Muscle layer of colon (tissue), 2 donors: ENCODE measurements around the gene AHR.
A peak's percentile ranks its signal among the peaks of the same experiment; 100 is the strongest.

Experiments
- H3K27ac ChIP-seq: one replicate; pipeline ENCODE4 v1.7.0; 2013; ENCODE audit warnings: low read depth, mild to moderate bottlenecking, low read length, moderate library complexity
- H3K27me3 ChIP-seq, 2 donors: one replicate each; pipeline ENCODE4 v1.7.0; 2013; ENCODE audit warnings: low read length in 2 of 2, mild to moderate bottlenecking in 2 of 2; ENCODE audit not compliant: insufficient read depth in 2 of 2, control insufficient read depth in 1 of 2
- H3K36me3 ChIP-seq: one replicate; pipeline ENCODE4 v1.7.0; 2013; ENCODE audit warnings: mild to moderate bottlenecking, low read length; ENCODE audit not compliant: insufficient read depth
- H3K4me1 ChIP-seq: one replicate; pipeline ENCODE4 v1.7.0; 2013; ENCODE audit warnings: mild to moderate bottlenecking, low read length; ENCODE audit not compliant: insufficient read depth
- H3K4me3 ChIP-seq, 2 donors: one replicate each; pipeline ENCODE4 v1.7.0; 2013; ENCODE audit warnings: low read length in 2 of 2, low read depth in 1 of 2, mild to moderate bottlenecking in 1 of 2, moderate library complexity in 1 of 2
- H3K9ac ChIP-seq: one replicate; pipeline ENCODE4 v1.7.0; 2013; ENCODE audit warnings: low read length
- H3K9me3 ChIP-seq: one replicate; pipeline ENCODE4 v1.7.0; 2013; ENCODE audit warnings: mild to moderate bottlenecking, low read length
- donor health status: abdominal sarcoma.
- donor health status: Adenocarcinoma of cecum.

The AHR gene

DNA sequence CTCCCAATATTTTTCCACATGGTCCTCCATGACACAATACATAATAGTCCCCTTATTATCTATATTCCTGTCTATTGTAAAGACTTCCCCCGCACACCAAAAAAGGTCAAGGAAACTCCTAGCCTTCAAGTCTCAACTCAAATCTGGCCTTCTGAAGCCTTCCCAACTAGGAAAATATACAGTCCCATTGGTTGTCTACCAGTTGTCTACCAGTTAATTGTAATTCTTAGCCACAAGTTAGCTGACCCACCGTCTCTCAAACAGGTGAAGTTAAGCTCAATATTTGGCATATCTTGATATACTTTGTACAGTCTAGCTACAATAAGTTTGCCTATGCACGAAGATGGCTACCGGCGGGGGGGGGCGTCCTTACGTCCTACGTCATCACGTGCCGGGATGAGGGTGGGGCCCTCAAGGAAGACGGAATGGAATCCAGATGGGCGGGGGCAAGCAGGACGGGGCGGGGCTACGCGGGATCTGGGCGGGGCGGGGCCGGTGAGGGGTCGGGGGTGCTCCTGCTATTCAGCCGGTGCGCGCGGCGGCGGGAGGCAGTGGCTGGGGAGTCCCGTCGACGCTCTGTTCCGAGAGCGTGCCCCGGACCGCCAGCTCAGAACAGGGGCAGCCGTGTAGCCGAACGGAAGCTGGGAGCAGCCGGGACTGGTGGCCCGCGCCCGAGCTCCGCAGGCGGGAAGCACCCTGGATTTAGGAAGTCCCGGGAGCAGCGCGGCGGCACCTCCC is at the start of gene AHR:
Gene AHR (plus strand): TSS at position 551 of the 738 bp plus-strand sequence. CDS start 613 bp downstream, outside the sequence.
- Histone ChIP-seq H3K9me3 (no peaks in the 10 kb centered on the region), H3K9ac (peak within 1 kb of the TSS; percentile 55), H3K36me3 (no peaks in the 10 kb centered on the region), H3K27me3 (no peaks in the 10 kb centered on the region), H3K27ac (peak within 1 kb of the TSS; percentile 92), H3K4me3 (peak within 1 kb of the TSS; percentile 69 to 98), H3K4me1 (no peaks in the 10 kb centered on the region)

- Histone ChIP-seq H3K9me3 (no peaks in the 10 kb centered on the region), H3K36me3 (no peaks in the 10 kb centered on the region), H3K4me3 (no peak overlapping the region), H3K27me3 (no peaks in the 10 kb centered on the region), H3K9ac (no peak overlapping the region), H3K4me1 (no peaks in the 10 kb centered on the region), H3K27ac (no peak overlapping the region)
These were observed 44.6 kb upstream of the AHR start for GRCh38 chr7:17253885-17254284.

DNA sequence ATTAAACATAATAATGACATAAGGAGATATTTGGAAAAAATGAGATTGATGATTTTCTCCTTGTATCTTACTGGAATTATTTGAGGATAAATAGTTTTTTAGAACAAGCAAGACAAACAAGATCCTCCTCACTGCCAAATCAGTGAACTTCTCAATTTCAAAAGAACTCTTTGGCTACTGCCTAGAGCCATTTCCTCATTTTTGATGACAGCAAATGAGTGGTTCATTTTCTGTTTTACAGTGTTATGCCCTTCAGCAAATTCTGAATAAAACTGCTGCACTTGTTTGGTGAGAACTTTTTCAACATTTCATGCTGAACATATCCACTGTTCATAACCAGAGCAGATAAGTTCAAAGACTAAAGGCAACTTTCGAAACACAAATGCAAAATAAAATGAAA is 42.5 kb upstream of the AHR start:
- H3K9ac ChIP-seq: no peak overlapping the region
- H3K27ac ChIP-seq: no peak overlapping the region
- H3K9me3 ChIP-seq: no peaks in the 10 kb centered on the region
- no peaks in the 10 kb centered on the region for H3K4me1 ChIP-seq
- H3K4me3 ChIP-seq: no peak overlapping the region
- H3K27me3 ChIP-seq: no peaks in the 10 kb centered on the region
- no peaks in the 10 kb centered on the region for H3K36me3 ChIP-seq

DNA sequence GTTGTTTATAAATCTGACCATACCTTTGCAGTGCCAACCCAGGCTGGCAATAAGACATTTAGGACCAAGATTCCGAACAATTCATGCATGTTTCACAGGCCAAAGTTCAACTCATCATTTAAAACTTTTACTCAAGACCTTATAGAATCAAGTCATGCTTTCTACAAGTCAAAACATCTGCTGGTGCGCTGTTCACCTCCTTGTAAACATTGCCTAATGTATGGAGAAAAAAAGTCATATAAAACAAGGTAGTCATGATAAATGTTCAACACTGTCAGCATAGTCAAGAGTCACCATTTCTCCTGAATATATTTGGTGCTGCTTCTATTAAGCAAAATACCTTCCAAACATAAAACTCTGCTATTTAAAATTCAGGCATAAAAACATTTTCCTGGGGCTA is 42.1 kb upstream of the AHR start:
- H3K9ac ChIP-seq: no peak overlapping the region
- no peak overlapping the region for H3K4me3 ChIP-seq
- H3K9me3 ChIP-seq: no peaks in the 10 kb centered on the region
- no peaks in the 10 kb centered on the region for H3K4me1 ChIP-seq
- no peak overlapping the region for H3K27ac ChIP-seq
- H3K27me3 ChIP-seq: no peaks in the 10 kb centered on the region
- no peaks in the 10 kb centered on the region for H3K36me3 ChIP-seq

DNA sequence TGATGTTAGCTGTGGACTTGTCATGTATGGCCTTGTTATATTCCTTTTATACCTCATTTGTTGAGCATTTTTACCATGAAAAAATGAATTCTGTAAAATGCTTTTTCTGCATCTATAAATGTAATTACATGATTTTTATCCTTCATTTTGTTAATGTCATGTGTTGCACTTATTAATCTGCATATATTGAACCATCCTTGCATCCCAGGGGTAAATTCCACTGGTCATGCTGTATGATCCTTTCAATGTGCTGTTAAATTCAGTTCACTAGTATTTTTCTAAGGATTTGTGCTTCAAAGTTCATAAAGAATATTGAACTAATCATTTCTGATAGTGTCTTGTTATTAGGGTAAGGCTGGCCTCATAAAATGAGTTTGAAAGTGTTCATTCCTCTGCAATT is 31.9 kb upstream of the AHR start:
- H3K9ac ChIP-seq: no peak overlapping the region
- H3K4me3 ChIP-seq: no peak overlapping the region
- H3K27me3 ChIP-seq: no peaks in the 10 kb centered on the region
- H3K36me3 ChIP-seq: no peaks in the 10 kb centered on the region
- H3K9me3 ChIP-seq: peaks cover 11% of the 10 kb centered on the region
- no peaks in the 10 kb centered on the region for H3K4me1 ChIP-seq
- H3K27ac ChIP-seq: no peak overlapping the region

GRCh38 chr7:17269341-17270221 is 28.9 kb upstream of the AHR start:
- Histone ChIP-seq H3K27me3 (no peaks in the 10 kb centered on the region), H3K9me3 (peaks cover 11% of the 10 kb centered on the region), H3K9ac (no peak overlapping the region)

GRCh38 chr7:17274551-17275245 is 23.8 kb upstream of the AHR start:
- Histone ChIP-seq H3K36me3 (no peaks in the 10 kb centered on the region), H3K27ac (no peak overlapping the region), H3K4me1 (peaks cover 17% of the 10 kb centered on the region), H3K4me3 (no peak overlapping the region), H3K9ac (no peak overlapping the region), H3K27me3 (no peaks in the 10 kb centered on the region), H3K9me3 (peaks cover 7% of the 10 kb centered on the region)

More at GRCh38 chr7:17269341-17270221, 28.9 kb upstream of the AHR start:
- no peak overlapping the region for H3K27ac ChIP-seq
- H3K36me3 ChIP-seq: no peaks in the 10 kb centered on the region
- no peak overlapping the region for H3K4me3 ChIP-seq
- no peaks in the 10 kb centered on the region for H3K4me1 ChIP-seq

DNA sequence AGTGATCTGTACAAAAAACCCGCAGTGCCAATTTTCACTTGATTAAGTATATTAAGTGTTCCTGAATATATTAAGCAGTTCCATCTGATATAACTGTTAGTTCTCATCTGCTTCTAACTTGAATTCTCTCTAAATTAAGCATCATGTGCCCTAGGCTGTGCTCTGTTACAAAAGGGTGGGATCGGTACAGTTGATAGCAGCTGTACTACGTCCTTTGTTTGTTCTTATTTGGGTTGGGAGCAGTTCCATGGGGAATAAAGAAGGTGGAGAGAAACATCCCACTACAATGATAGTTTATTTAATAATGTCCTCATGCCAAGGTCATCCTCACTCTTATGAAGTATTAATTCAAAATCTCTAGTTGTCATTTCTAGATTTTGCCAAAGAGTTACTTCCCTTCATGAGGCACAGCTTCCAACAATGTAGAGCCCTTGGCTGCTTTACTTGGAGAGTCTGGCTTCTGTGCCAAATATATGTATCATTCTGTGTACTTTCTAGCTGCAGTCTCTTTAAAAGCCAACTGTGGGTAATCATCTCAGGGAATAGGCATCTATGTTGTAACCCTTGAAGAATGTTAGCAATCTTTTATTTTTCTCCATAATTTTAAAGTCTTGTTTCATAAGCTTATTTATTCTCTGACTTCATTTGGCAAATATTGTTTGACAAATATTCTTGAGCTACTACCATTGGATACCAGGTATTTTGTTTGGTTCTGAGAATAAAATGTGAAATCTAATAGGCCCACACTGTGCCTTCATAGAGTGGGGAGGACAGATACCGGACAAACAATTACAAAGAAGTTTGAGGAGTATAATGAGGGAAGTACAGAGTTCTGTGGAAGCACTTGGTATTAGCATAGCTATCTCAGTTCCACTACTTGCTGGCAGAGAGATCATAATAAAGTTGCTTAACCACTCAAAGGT is 22.4 kb upstream of the AHR start:
- Histone ChIP-seq H3K27ac (no peak overlapping the region), H3K9ac (no peak overlapping the region)

GRCh38 chr7:17279061-17279460 is 19.4 kb upstream of the AHR start:
- H3K27ac ChIP-seq: no peak overlapping the region
- H3K4me1 ChIP-seq: peaks cover 17% of the 10 kb centered on the region
- no peak overlapping the region for H3K9ac ChIP-seq
- H3K36me3 ChIP-seq: no peaks in the 10 kb centered on the region
- no peaks in the 10 kb centered on the region for H3K9me3 ChIP-seq
- H3K27me3 ChIP-seq: no peaks in the 10 kb centered on the region
- H3K4me3 ChIP-seq: no peak overlapping the region

More for the DNA sequence above, 22.4 kb upstream of the AHR start:
- Histone ChIP-seq H3K27me3 (no peaks in the 10 kb centered on the region), H3K36me3 (no peaks in the 10 kb centered on the region), H3K9me3 (no peaks in the 10 kb centered on the region), H3K4me1 (peaks cover 17% of the 10 kb centered on the region), H3K4me3 (no peak overlapping the region)

GRCh38 chr7:17289074-17289645 is 9.3 kb upstream of the AHR start:
- Histone ChIP-seq H3K36me3 (no peaks in the 10 kb centered on the region), H3K4me1 (peaks cover 17% of the 10 kb centered on the region), H3K4me3 (no peak overlapping the region), H3K27me3 (no peaks in the 10 kb centered on the region), H3K27ac (no peak overlapping the region), H3K9me3 (no peaks in the 10 kb centered on the region), H3K9ac (no peak overlapping the region)
